ENCODE measurements around the gene CCDC148. TPM values are rescaled to one million over a fixed set of nuclear protein-coding genes. Genes with fewer than 3 reads are reported as not detected.

Gene CCDC148
- polyA plus RNA-seq, 2 of the 4 experiments (the other 2 are of a cell fraction) = 0.41 to 0.85 TPM

- CTCF ChIA-PET = no interaction called here
- POLR2A ChIA-PET = no interaction called here
- TF ChIP-seq FOSB (CRISPR knock-in tag; IDR thresholded peaks at IDR 0.05) (no peak), HOXB13 (CRISPR knock-in tag; IDR thresholded peaks at IDR 0.05; ENCODE audit: low read depth) (no peak)
- H3K4me3 ChIP-seq = no peak overlapping the region
- H3K4me2 ChIP-seq = no peak overlapping the region
- 0 out of 3 replicates have a peak, but pooled peaks cover 7% of the 10 kb centered on the region for H3K4me1 ChIP-seq
- H3K27ac ChIP-seq = no peak overlapping the region
- WGBS (ENCODE audit: missing lambda C conversion rate) = 55% methylated on average over 2 of the region's 2 CpGs
- H3K9me3 ChIP-seq = no peaks in the 10 kb centered on the region
- DNase-seq (ENCODE audit: low read depth in 1 of 2, low spot score in 1 of 2) (no peak), FAIRE-seq (no peak), ATAC-seq (no peak)
These were observed 244.3 kb downstream of the CCDC148 start for GRCh38 chr2:158212301-158212700.

GRCh38 chr2:158211502-158211901 is 245.1 kb downstream of the CCDC148 start:
- no peak overlapping the region for H3K4me3 ChIP-seq
- no peak overlapping the region for H3K27ac ChIP-seq
- 0 out of 3 replicates have a peak, but pooled peaks cover 7% of the 10 kb centered on the region for H3K4me1 ChIP-seq
- no peak for ATAC-seq
- FAIRE-seq = no peak
- WGBS (ENCODE audit: missing lambda C conversion rate) = 35% methylated on average over 2 of the region's 2 CpGs
- TF ChIP-seq FOSL2 (IDR thresholded peaks at IDR 0.05) = no peak
- TF ChIP-seq FOSL2 (CRISPR knock-in tag; IDR thresholded peaks at IDR 0.05) = no peak
- no peak for TF ChIP-seq JUN (IDR thresholded peaks at IDR 0.05)
- TF ChIP-seq PHF8 (IDR thresholded peaks at IDR 0.05; ENCODE audit: borderline replicate concordance, low read depth) = no peak
- no peak for TF ChIP-seq ZNF302 (CRISPR knock-in tag; IDR thresholded peaks at IDR 0.05)
- no peak for TF ChIP-seq FOSB (CRISPR knock-in tag; IDR thresholded peaks at IDR 0.05)
- TF ChIP-seq TP53 (CRISPR knock-in tag; IDR thresholded peaks at IDR 0.05) = no peak
- TF ChIP-seq RCOR1 (IDR thresholded peaks at IDR 0.05; ENCODE audit: low read depth, low read length) = no peak
- TF ChIP-seq MAX (IDR thresholded peaks at IDR 0.05) = no peak
- no peak for TF ChIP-seq CTCF (IDR thresholded peaks at IDR 0.05)
- TF ChIP-seq HOXB13 (CRISPR knock-in tag; IDR thresholded peaks at IDR 0.05; ENCODE audit: low read depth) = no peak
- no peak for TF ChIP-seq ESRRA (IDR thresholded peaks at IDR 0.05; ENCODE audit: borderline replicate concordance, low read length)
- no peak for TF ChIP-seq EHF (CRISPR knock-in tag; IDR thresholded peaks at IDR 0.05)
- no peak for TF ChIP-seq NPAS2 (CRISPR knock-in tag; IDR thresholded peaks at IDR 0.05; ENCODE audit: borderline replicate concordance)
- no peak for TF ChIP-seq RAD21 (conservative IDR thresholded peaks at IDR 0.05 in 1 of 2, IDR thresholded peaks at IDR 0.05 in 1 of 2)
- ChIA-PET POLR2A (no interaction called here), CTCF (no interaction called here)
- DNase-seq (ENCODE audit: low read depth in 1 of 2, low spot score in 1 of 2) = no peak
- H3K9me3 ChIP-seq = no peaks in the 10 kb centered on the region
- no peak overlapping the region for H3K4me2 ChIP-seq

GRCh38 chr2:158207354-158207753 is 249.2 kb downstream of the CCDC148 start:
- Histone ChIP-seq H3K9me3 (no peaks in the 10 kb centered on the region), H3K4me2 (no peak overlapping the region), H3K4me1 (peaks cover 2% of the 10 kb centered on the region; the same call in 1 of the 3 replicates), H3K4me3 (no peak overlapping the region), H3K27ac (no peak overlapping the region)
- ChIA-PET CTCF (no interaction called here), POLR2A (no interaction called here)
- FAIRE-seq (no peak), DNase-seq (ENCODE audit: low read depth in 1 of 2, low spot score in 1 of 2) (no peak), ATAC-seq (no peak)
- 68% methylated on average over 1 of the region's 1 CpG for WGBS (ENCODE audit: missing lambda C conversion rate)
- TF ChIP-seq NR3C1 (IDR thresholded peaks at IDR 0.05) (no peak), ELK1 (IDR thresholded peaks at IDR 0.05; ENCODE audit: low read depth, low read length) (no peak), MAFK (IDR thresholded peaks at IDR 0.05; ENCODE audit: partially characterized antibody) (no peak), MAX (IDR thresholded peaks at IDR 0.05) (no peak), ATOH8 (CRISPR knock-in tag; IDR thresholded peaks at IDR 0.05; ENCODE audit: low read depth) (no peak), CBX8 (IDR thresholded peaks at IDR 0.05) (no peak), ZSCAN20 (CRISPR knock-in tag; IDR thresholded peaks at IDR 0.05) (no peak), SREBF2 (IDR thresholded peaks at IDR 0.05) (no peak), ESRRA (IDR thresholded peaks at IDR 0.05; ENCODE audit: borderline replicate concordance, low read length) (no peak), RFX5 (IDR thresholded peaks at IDR 0.05) (no peak), CBX2 (IDR thresholded peaks at IDR 0.05; ENCODE audit: borderline replicate concordance, low read depth) (no peak), HMGXB4 (CRISPR knock-in tag; IDR thresholded peaks at IDR 0.05; ENCODE audit: borderline replicate concordance) (no peak), TFCP2L1 (CRISPR knock-in tag; IDR thresholded peaks at IDR 0.05) (no peak), BCL3 (IDR thresholded peaks at IDR 0.05) (no peak), ZFP36 (IDR thresholded peaks at IDR 0.05; ENCODE audit: borderline replicate concordance, partially characterized antibody) (no peak)
